Effector memory CD4-positive, alpha-beta T cell (primary cell): ENCODE results near the gene SASS6.

Experiments used
- DNase-seq, 3 donors: peaks; one replicate each; pipeline ENCODE4 v3.0.0-alpha.2; 2020
- H3K27ac ChIP-seq: 2 replicates; pipeline ENCODE4 v1.7.0; 2013; ENCODE audit warnings: mild to moderate bottlenecking, low read length, moderate library complexity; ENCODE audit not compliant: insufficient read depth, poor library complexity, severe bottlenecking
- H3K27me3 ChIP-seq: replicated peaks from 2 replicates; pipeline ENCODE4 v1.7.0; 2013; ENCODE audit warnings: mild to moderate bottlenecking, low read length; ENCODE audit not compliant: insufficient read depth, control insufficient read depth, poor library complexity, severe bottlenecking
- H3K36me3 ChIP-seq: 2 replicates; pipeline ENCODE4 v1.7.0; 2013; ENCODE audit warnings: mild to moderate bottlenecking, low read length, moderate library complexity; ENCODE audit not compliant: control insufficient read depth, insufficient read depth
- H3K4me1 ChIP-seq: 2 replicates; pipeline ENCODE4 v1.7.0; 2013; ENCODE audit warnings: low read length, mild to moderate bottlenecking; ENCODE audit not compliant: control insufficient read depth, insufficient read depth, poor library complexity, severe bottlenecking
- H3K4me3 ChIP-seq: 2 replicates; pipeline ENCODE4 v1.7.0; 2013; ENCODE audit warnings: low read length, low read depth, mild to moderate bottlenecking; ENCODE audit not compliant: insufficient read depth, poor library complexity, severe bottlenecking
- H3K9me3 ChIP-seq: 2 replicates; pipeline ENCODE4 v1.7.0; 2013; ENCODE audit warnings: mild to moderate bottlenecking, low read length, moderate library complexity; ENCODE audit not compliant: control insufficient read depth

Gene SASS6

DNA sequence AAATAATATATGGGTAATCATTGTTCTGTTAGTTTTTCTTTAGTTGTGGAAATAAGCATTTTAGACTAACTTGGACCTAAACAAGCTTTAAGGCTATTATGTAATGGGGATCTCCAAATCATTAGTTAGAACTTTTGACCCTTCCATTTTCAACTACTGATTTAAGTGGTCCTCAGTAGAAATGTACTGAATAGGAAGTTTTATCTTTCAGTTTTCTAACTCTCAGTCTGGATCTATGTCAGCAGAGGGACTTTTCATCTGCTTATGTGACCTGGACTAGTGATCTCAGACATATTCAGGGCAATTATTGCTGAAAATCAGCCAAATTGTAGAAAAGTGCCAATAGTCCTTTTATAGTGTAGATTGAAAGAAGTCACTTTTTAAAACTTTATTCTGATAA is 56.0 kb downstream of the SASS6 start:
- Histone ChIP-seq H3K27me3 (no peaks in the 10 kb centered on the region), H3K4me3 (no peak overlapping the region), H3K36me3 (peaks cover 70% of the 10 kb centered on the region), H3K27ac (no peak overlapping the region), H3K9me3 (no peaks in the 10 kb centered on the region), H3K4me1 (no peaks in the 10 kb centered on the region)
- DNase-seq: no peak

DNA sequence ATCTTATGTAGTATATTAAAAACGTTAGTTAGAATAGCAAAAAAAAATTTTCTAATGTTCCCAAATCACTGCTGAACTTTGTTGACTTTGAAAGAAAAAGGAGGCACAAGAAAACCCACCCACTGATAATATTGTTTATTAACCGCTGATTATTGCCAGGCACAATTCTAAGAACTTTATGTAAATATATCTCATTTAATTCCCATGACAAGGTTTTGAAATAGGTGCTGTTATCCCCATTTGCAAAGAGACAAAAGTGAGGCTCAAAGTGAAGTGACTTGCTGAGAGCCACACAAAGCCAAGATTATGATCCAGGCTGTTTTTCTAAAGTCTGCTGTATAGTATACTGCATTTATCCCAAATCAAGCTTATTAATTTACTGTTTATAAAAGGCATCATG is 56.4 kb downstream of the SASS6 start:
- no peaks in the 10 kb centered on the region for H3K4me1 ChIP-seq
- no peaks in the 10 kb centered on the region for H3K9me3 ChIP-seq
- H3K36me3 ChIP-seq: peaks cover 70% of the 10 kb centered on the region
- no peaks in the 10 kb centered on the region for H3K27me3 ChIP-seq
- DNase-seq: no peak
- no peak overlapping the region for H3K27ac ChIP-seq
- H3K4me3 ChIP-seq: no peak overlapping the region

DNA sequence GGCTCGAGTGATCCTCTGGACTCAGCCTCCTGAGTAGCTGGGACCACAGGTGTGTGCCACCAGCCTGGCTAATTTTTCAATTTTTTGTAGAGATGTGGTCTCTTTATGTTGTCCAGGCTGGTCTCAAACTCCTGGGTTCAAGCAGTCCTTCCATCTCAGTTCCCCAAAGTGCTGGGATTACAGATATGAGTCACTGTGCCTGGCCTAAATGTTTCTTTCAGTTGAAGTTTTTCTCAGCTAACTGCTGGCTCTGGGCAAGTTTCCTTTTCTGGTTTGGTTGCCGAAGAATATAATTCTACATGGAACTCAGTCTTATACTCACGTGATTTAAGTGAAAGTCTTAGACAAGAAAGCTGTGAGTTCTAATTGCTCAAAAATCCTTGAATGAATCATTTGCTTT is 57.0 kb downstream of the SASS6 start:
- Histone ChIP-seq H3K27ac (no peak overlapping the region), H3K36me3 (peaks cover 73% of the 10 kb centered on the region), H3K4me1 (no peaks in the 10 kb centered on the region), H3K4me3 (no peak overlapping the region), H3K9me3 (no peaks in the 10 kb centered on the region), H3K27me3 (no peaks in the 10 kb centered on the region)
- DNase-seq: no peak

DNA sequence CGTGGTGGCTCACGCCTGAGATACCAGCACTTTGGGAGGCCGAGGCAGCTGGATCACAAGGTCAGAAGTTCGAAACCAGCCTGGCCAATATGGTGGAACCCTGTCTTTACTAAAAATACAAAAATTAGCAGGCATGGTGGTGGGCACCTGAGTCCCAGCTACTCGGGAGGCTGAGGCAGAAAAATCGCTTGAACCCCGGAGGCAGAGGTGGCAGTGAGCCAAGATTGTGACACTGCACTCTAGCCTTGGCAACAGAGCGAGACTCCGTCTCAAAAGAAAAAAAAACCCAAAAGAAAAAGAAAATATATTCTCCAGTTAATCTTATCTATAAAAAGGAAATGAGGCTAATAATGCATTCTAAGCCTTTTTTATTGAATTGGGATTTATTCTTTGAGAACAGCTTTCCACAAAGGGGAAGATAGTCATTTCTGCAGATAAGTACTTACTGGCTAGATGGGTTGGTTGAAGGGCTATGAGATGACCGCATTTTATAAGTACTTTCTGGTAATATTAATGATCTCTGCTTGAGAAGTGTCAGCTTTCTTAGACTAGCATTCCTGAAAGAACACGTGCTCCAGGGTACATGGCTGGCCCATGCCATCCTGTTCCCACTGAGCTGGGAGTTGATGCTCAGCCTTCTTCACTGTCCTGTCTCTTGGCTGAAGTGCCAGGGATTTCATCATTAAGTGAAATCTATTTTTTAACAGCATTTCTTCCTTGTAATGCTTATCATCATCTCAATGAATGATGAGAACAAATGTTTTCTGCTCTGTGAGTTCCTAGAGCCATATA is 57.9 kb downstream of the SASS6 start:
- H3K27ac ChIP-seq: no peak overlapping the region
- H3K36me3 ChIP-seq: peaks cover 73% of the 10 kb centered on the region
- no peak overlapping the region for H3K4me3 ChIP-seq
- DNase-seq: no peak
- no peaks in the 10 kb centered on the region for H3K27me3 ChIP-seq
- no peaks in the 10 kb centered on the region for H3K4me1 ChIP-seq
- no peaks in the 10 kb centered on the region for H3K9me3 ChIP-seq

DNA sequence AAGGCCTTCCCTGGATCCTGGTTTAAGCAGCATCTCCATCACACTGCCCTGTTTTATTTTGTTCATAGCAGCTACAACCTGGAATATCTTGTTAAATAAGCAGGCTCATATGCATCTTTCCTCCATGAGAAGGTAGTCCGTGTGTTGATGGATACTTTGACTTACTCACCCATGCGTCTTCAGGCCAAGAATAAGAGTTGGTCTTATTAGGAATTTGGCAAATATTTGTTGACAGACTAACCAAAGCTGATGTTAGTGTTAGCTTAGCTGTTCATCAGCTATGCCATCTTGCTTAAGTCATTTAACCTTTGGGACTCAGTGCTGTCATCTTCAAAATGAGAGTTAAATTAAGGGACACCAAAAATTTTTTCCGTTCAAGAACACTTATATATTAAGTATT is 59.2 kb downstream of the SASS6 start:
- Histone ChIP-seq H3K27me3 (no peaks in the 10 kb centered on the region), H3K4me3 (no peak overlapping the region), H3K36me3 (peaks cover 73% of the 10 kb centered on the region), H3K27ac (no peak overlapping the region), H3K4me1 (no peaks in the 10 kb centered on the region), H3K9me3 (no peaks in the 10 kb centered on the region)
- DNase-seq: no peak

DNA sequence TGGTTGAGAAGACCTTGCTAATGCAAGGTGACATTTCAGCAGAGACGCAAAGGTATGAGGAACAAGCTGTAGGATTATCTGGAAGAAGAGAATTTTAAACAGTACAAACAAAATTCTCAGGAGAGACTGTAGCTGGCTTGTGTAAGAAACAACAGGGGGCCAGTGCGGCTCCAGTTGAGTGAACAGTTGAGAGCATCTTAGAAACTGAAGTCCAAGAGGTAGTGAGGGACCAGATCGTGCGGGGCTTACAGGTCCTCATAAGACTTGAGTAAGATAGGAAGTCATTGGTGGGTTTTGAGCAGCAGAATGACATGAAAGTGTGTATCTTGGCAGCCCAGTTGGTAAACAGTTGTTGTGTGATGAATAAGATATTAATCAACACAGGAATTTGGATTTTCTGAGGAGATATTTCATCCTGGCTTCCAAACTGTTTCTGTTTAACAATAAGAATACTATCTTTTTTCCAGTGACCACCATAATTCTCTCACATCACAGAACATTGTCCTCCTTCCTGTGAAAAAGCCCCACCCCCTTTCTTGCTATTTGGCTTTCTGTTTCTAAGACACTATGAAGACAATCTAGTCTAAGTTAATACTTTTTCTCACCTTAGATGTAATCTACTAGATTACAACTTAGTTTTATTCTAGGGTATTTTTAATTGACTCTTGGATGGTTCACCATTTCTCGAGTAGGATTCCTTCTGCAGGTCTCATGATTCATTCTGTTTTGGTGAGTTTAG is 62.4 kb downstream of the SASS6 start:
- Histone ChIP-seq H3K9me3 (no peaks in the 10 kb centered on the region), H3K27me3 (no peaks in the 10 kb centered on the region), H3K27ac (no peak overlapping the region), H3K36me3 (peaks cover 79% of the 10 kb centered on the region), H3K4me1 (no peaks in the 10 kb centered on the region), H3K4me3 (no peak overlapping the region)
- no peak for DNase-seq

DNA sequence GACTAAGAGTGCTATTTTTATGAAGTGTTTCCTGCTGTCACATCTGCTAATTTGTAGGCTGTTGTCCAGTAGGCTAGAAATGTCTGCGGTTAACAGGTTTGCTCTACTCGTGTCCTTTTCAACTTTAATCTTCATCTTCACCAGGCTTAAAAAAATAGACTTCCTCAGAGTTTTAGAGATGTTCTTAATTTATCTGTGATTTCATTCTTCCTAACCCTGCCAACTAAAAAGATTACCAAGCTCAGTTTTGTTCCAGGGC is 66.8 kb downstream of the SASS6 start:
- Histone ChIP-seq H3K9me3 (no peaks in the 10 kb centered on the region), H3K27me3 (no peaks in the 10 kb centered on the region), H3K27ac (no peak overlapping the region), H3K4me3 (no peak overlapping the region), H3K36me3 (peaks cover 71% of the 10 kb centered on the region), H3K4me1 (peaks cover 2% of the 10 kb centered on the region)
- DNase-seq: no peak

DNA sequence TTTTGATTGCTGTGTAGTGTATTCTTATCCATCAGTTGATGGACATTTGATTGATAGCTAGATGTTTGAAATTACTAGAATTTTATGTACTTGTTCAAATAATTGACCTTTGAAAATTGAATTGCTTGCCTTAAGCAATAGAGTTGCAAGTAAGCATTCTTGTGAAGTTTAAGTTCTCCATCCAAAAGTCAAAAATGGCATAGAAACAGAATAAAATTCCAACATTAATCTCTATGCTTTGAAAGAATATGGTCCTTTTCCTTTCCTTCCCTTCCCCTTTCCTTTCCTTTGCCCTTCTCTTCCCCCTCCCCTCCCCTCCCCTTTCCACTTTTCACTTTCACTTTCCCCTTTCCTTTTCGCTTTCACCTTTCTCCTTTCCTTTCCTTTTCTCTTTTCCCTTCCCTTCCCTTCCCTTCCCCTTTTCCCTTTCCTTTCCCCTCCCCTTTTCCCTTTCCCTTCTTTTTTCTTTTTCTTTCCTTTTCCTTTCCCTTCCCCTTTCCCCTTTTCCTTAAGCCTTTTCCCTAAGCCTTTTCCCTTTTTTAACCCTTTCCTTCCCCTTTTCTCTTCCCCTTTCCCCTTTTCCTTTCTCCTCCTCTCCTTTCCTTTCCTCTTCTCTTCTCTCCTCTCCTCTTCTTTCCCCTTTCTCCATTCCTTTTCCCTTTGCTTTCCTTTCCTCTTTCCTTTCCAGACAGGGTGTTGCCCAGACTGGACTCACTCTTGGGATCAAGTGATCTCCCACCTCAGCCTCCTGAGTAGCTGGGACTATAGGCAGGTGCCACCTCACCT is 67.4 kb downstream of the SASS6 start:
- no peaks in the 10 kb centered on the region for H3K27me3 ChIP-seq
- H3K9me3 ChIP-seq: no peaks in the 10 kb centered on the region
- peaks cover 2% of the 10 kb centered on the region for H3K4me1 ChIP-seq
- peaks cover 71% of the 10 kb centered on the region for H3K36me3 ChIP-seq
- no peak for DNase-seq
- H3K27ac ChIP-seq: no peak overlapping the region
- no peak overlapping the region for H3K4me3 ChIP-seq

DNA sequence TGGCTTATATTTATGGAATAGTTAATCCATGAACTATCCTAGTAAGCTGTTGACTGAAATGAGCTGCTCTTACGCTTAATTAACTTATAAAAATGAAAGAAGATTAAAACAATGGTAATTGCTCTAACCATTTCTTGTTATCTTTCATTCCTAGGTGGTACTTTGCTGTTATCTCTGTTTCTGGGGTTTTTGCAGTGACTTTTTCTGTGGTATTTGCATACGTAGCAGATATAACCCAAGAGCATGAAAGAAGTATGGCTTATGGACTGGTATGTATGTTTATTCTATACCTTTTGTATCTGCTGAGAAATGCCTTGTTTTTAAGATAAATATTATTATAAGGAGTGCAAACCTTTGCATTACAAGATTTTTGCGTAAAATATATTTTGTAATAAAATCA is 71.0 kb downstream of the SASS6 start:
- peaks cover 44% of the 10 kb centered on the region for H3K36me3 ChIP-seq
- no peaks in the 10 kb centered on the region for H3K27me3 ChIP-seq
- no peak overlapping the region for H3K4me3 ChIP-seq
- peaks cover 2% of the 10 kb centered on the region for H3K4me1 ChIP-seq
- DNase-seq: no peak
- no peaks in the 10 kb centered on the region for H3K9me3 ChIP-seq
- H3K27ac ChIP-seq: no peak overlapping the region

DNA sequence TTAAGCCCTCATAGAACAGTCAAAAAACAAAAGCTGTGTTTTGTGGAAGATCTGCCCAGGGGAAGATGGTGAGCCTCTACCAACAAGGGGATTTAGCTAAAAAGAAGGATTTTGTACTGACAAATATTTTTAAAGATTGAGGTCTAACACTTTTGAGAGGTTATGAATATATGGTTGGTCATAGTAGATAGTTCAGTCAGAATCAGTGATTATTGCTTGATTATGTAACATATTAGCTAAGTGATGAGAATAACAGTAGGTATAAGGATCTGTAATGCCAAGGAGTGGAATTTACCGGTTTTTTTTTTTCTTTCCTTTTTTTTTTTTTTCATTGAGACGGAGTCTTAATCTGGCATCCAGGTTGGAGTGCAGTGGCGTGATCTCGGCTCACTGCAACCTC is 79.0 kb downstream of the SASS6 start:
- no peak for DNase-seq
- Histone ChIP-seq H3K27me3 (no peaks in the 10 kb centered on the region), H3K9me3 (no peaks in the 10 kb centered on the region), H3K27ac (no peak overlapping the region), H3K4me3 (no peak overlapping the region), H3K4me1 (no peaks in the 10 kb centered on the region), H3K36me3 (peaks cover 7% of the 10 kb centered on the region)
